ENCODE results near the gene CNOT4.

The CNOT4 gene

DNA sequence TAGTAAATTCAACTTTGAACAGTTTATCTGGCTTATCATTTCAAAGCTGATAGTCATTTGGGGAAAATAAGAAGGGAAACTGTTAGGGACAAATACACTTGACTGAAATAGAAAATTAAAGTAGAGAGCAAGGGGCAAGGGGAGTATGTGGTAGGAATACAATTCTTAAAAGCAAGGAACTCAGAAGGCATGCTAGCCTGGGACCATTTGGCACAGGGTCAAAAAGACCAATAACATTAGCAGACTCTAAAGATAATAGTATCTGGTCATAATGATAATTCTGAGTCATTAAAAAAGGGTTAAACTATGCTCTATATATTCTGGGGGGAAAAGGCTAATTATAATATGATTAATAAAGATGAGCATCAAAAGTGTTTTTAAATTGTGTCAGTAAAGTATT is 112.2 kb downstream of the CNOT4 start:
- DNase-seq (ENCODE audit: low spot score): no peak

- DNase-seq (ENCODE audit: low spot score): no peak
Measured at GRCh38 chr7:135392701-135393100, 117.2 kb downstream of the CNOT4 start.

DNA sequence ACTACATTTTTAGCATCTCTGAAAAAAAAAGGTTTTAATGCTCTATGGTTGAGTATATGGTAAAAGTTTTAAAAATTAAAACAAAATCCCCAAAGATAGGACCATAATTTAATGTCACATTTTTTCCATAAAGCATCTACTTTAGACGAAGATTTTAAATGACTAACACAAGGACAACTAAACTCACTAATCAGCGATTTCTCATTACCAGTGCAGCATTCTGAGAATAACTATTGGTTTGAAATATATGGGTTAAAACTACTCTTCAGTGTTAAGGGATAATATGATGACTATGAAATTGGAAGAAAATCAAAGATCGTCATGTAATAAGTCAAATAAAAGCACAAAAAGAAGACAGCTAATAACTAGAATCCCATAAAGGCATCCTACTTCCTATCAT is 118.4 kb downstream of the CNOT4 start:
- DNase-seq (ENCODE audit: low spot score): no peak

- DNase-seq (ENCODE audit: low spot score): no peak
Measured at GRCh38 chr7:135390829-135391228, 119.1 kb downstream of the CNOT4 start.

- DNase-seq (ENCODE audit: low spot score): no peak
Measured at GRCh38 chr7:135389971-135390370, 119.9 kb downstream of the CNOT4 start.

GRCh38 chr7:135388616-135389015 is 121.3 kb downstream of the CNOT4 start:
- DNase-seq (ENCODE audit: low spot score): no peak

- DNase-seq (ENCODE audit: low spot score): no peak
Measured at GRCh38 chr7:135386776-135387175, 123.1 kb downstream of the CNOT4 start.

GRCh38 chr7:135386181-135386580 is 123.7 kb downstream of the CNOT4 start:
- no peak for DNase-seq (ENCODE audit: low spot score)

GRCh38 chr7:135385209-135385608 is 124.7 kb downstream of the CNOT4 start:
- DNase-seq (ENCODE audit: low spot score): no peak

GRCh38 chr7:135383525-135384175 is 126.3 kb downstream of the CNOT4 start:
- no peak for DNase-seq (ENCODE audit: low spot score)

- no peak for DNase-seq (ENCODE audit: low spot score)
Measured at GRCh38 chr7:135382173-135382572, 127.7 kb downstream of the CNOT4 start.

GRCh38 chr7:135381369-135381768 is 128.5 kb downstream of the CNOT4 start:
- no peak for DNase-seq (ENCODE audit: low spot score)

DNA sequence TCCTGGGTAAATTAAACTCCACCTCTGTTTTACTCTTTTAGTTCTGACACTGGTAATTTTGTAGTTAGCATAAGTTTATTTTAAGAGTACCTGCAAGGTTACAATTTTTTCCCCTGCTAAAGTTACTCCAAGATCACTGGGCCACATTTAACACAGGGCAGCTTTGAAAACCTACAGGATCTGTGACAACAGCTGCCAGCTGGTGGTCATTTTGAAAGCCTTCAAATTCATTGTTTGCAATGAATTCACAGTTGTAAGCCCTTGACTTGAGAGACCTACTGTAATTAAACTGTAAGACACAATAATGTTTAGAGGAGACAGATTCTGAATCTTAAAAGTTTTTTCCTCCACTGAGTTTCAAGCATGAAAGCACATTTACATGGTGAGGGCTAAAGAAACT is 129.6 kb downstream of the CNOT4 start:
- DNase-seq (ENCODE audit: low spot score): no peak

DNA sequence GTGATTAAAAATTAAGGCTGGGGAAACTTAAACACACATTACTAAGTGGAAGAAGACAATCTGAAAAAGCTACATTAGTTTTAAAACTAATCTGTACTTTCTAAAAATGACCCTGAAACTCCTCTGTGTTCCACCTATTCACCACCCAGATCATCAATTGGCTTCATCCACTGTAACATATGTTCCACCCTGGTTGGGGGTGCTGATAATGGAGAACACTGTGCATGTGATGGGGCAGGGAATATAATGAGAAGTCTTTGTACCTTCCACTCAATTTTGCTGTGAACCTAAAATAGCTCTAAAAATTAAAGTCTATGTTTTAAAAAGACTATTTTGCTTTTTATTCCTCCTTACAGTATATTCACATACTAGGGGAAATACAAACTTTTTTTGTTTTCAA is 132.7 kb downstream of the CNOT4 start:
- no peak for DNase-seq (ENCODE audit: low spot score)

GRCh38 chr7:135375908-135376699 is 133.8 kb downstream of the CNOT4 start:
- DNase-seq (ENCODE audit: low spot score): no peak

DNA sequence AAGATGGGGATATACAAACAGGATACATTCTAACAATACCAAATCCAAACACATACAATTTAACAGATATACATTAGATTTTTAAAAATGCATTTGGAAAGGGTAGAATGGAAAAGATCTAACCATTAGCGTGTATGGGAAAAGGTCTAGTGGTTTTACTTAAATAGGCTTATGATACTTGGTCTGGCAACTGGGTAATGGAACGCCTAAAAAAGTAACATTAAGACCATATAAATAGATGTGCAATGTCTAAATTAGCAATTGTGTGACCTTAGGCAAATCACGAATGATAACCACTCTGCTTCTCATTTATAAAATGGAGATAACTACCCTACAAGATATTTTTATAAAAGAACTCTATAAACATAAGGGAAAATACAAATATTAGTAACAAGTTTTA is 135.2 kb downstream of the CNOT4 start:
- no peak for DNase-seq (ENCODE audit: low spot score)

DNA sequence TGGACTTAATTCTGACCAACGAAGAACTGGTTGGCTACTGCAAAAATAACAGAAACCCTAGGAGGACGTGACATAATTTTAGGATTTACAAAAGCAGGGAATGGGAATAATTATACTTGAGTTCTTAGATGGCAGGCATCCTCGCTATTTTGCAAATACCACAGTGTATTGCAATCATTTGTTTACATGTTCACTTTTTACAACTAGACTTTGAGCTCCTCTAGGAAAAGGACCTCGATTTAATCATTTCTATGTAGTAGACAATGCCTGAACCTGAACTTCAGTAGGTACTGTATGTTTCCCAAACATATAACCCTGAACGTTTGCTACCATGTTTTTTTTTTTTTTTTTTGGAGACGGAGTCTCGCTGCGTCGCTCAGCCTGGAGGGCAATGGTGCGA is 137.7 kb downstream of the CNOT4 start:
- no peak for DNase-seq (ENCODE audit: low spot score)

DNA sequence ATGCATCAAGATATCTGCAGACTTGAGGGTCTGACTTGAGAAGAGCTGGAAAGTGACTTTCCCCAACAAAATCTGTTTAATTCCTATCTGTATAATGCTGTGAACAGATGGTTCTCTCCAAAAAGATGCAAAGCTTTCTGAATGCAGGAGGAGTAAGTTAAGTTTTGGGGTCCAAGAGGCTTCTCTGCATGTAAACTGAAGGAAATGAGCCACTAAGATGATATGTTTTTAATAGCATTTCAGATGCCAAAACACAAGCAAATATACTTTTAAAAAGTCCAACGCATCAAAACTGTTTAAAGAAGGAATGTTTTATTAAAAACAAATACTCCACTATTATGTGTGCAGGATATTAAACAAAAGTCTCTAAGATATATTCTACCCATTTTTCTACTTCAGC is 139.2 kb downstream of the CNOT4 start:
- no peak for DNase-seq (ENCODE audit: low spot score)

GRCh38 chr7:135369405-135369804 is 140.5 kb downstream of the CNOT4 start:
- no peak for DNase-seq (ENCODE audit: low spot score)

GRCh38 chr7:135368416-135369186 is 141.3 kb downstream of the CNOT4 start:
- no peak for DNase-seq (ENCODE audit: low spot score)

DNA sequence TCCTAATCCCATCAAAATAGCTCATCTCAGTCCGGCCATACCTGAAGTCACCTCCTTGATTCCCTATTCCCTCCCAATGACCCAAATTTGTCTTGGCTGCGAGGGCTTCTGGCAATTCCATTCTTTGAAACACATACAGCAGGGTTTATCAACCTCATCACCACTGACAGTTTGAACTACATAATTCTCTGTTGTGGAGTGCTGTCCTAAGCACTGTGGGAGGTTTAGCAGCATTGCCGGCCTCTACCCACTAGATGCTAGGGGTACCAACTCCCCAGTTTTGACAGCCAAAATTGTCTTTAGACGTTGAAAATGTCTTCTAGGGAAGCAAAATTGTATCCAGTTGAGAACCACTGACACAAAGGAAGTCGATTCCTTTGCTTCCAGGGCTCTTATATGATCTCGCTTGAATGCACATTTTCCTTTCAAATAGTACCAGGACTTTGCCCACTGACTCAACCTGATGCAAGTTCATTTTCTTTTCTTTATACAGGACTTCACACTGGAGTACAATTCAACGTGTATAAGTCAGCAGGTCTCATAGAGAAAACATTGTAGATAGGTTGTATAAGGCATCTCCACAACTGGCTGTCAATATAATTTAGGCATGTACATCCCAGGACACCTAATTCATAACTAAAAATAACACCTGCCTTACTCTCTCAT is 142.9 kb downstream of the CNOT4 start:
- no peak for DNase-seq (ENCODE audit: low spot score)

- no peak for DNase-seq (ENCODE audit: low spot score)
Measured at GRCh38 chr7:135365721-135366120, 144.2 kb downstream of the CNOT4 start.

Measured in CD4-positive, alpha-beta T cell treated with Interleukin-2 at 100 ng/mL for 4 hours (primary cell).